ENCODE measurements around the gene BAG3. TPM values are rescaled to one million over a fixed set of nuclear protein-coding genes. Genes with fewer than 3 reads are reported as not detected.

The BAG3 gene
- total and polyA plus RNA-seq, 12 donors: 42.5 to 193 (median 145) TPM

DNA sequence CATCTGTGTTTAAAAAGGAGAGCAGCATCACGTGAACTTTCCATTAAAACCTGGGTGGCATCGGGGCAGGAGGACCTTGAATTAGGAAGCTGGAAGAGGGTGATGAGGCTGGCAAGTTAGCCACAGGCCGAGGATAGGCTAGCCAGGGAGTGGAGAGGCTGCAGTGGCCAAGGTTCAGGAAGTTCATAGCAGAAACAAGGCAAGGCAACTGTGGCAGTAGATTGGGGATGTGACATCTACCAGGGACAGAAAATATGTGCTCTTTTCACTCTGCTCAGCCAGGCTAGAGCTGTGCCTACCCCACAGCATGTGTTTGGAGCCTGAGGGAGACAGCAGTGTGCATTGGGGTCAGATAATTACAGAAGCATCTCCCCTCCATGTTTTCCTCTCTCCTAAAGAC lies 72.4 kb downstream of the BAG3 start:
- DNase-seq: no peak
- no peak overlapping the region for H3K27ac ChIP-seq
- H3K27me3 ChIP-seq: no peaks in the 10 kb centered on the region
- H3K36me3 ChIP-seq: no peaks in the 10 kb centered on the region
- H3K9me3 ChIP-seq: no peaks in the 10 kb centered on the region
- 82 to 90% methylated on average over 3 of the region's 3 CpGs for WGBS, 2 donors
- intact Hi-C loops (cut with DNase I): loop anchor here in 2 of 10 donors (2.0 to 10.0 kb wide), 2 partner anchors 37 to 109 kb away; no protein-coding TSS in a partner anchor
- peaks cover 3 to 37% (median 28%) of the 10 kb centered on the region in 9 donors for H3K4me1 ChIP-seq
- H3K4me3 ChIP-seq: no peak overlapping the region
- ATAC-seq: no peak
- TF ChIP-seq, protein P1, sequence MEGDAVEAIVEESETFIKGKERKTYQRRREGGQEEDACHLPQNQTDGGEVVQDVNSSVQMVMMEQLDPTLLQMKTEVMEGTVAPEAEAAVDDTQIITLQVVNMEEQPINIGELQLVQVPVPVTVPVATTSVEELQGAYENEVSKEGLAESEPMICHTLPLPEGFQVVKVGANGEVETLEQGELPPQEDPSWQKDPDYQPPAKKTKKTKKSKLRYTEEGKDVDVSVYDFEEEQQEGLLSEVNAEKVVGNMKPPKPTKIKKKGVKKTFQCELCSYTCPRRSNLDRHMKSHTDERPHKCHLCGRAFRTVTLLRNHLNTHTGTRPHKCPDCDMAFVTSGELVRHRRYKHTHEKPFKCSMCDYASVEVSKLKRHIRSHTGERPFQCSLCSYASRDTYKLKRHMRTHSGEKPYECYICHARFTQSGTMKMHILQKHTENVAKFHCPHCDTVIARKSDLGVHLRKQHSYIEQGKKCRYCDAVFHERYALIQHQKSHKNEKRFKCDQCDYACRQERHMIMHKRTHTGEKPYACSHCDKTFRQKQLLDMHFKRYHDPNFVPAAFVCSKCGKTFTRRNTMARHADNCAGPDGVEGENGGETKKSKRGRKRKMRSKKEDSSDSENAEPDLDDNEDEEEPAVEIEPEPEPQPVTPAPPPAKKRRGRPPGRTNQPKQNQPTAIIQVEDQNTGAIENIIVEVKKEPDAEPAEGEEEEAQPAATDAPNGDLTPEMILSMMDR (IDR thresholded peaks at IDR 0.05): no peak

DNA sequence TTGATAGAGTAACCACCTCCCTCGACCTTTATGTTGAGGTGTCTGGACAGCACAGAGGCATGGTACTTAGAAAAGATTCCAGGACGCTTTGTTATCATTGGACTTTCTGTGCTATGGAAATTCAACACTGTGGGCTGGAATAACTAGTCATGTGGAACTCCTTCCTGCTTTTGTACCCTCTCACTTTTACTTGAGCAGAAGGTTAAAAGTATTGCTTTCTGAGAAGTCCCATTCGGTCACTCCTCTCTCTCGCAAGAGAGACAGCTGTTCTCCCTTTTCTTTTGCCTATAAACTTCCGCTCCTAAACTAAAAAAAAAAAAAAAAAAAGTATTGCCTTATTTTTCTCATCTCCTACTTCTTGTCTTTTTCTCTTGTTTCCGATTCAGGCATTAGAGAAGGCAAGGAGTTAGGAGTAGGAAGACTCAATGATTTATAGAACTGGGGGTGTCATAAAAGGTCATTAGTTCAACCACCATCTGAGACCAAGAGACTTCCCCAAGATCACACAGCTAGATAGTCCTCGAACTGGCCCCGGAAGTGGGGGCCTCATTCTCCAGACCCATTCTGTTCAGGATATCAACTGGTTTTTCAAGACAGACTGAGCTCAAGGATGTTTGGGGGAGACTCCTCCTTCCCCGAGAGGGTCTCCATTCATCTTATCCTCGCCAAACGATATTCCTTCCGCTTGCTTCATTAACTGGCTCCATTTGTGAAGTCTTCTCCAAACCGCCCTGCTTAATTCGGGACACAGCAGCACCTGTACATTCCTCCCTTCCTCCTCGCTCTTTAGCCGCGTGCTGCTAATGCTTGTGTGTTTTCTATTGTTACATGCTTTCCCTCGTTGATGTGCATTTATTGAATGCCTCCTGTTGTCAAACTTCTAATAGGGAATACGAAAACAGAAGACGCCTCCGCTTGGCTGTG lies 73.7 kb downstream of the BAG3 start:
- Histone ChIP-seq H3K27ac (peak overlapping the region; percentile 66 to 98 (median 96)), H3K36me3 (no peaks in the 10 kb centered on the region), H3K9me3 (no peaks in the 10 kb centered on the region), H3K4me3 (peak overlapping the region; percentile 33 to 95 (median 82)), H3K4me1 (peaks cover 3 to 37% (median 28%) of the 10 kb centered on the region in 9 donors), H3K27me3 (no peaks in the 10 kb centered on the region)
- intact Hi-C loops (cut with DNase I): loop anchor here in 6 of 10 donors (2.0 to 10.0 kb wide), 6 partner anchors 38 to 147 kb away; partner anchors contain the start of genes MCMBP (in 1 of the 6) and TIAL1 (in 1 of the 6)
- ATAC-seq: peak in 5 of 8 donors; percentile 0 to 12 (median 1)
- peak in 1 of 2 donors; percentile 8 for DNase-seq
- WGBS, 2 donors: 24 to 26% methylated on average over 21 of the region's 21 CpGs
- TF ChIP-seq, protein P1 (IDR thresholded peaks at IDR 0.05): no peak

DNA sequence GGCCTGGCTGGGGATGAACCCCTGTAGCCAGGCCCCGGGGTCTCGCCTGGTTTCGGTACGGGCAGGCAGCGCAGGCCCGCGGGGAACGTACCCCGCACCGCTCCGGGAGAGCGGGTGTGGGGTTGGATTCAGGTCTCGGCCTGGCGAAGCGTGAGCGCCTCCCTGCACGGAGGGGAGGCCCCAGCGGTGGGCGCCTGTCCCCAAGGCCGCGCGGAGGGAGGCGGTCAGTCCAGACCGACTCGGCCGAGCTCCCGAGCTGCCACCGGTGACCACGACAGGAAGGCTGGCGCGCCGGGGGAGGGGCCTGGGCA lies 74.3 kb downstream of the BAG3 start:
- 0 to 1% methylated on average over 32 of the region's 32 CpGs for WGBS, 2 donors
- Histone ChIP-seq H3K36me3 (no peaks in the 10 kb centered on the region), H3K4me1 (peaks cover 3 to 37% (median 28%) of the 10 kb centered on the region in 9 donors), H3K27ac (peak overlapping the region; percentile 66 to 98 (median 96)), H3K9me3 (no peaks in the 10 kb centered on the region), H3K4me3 (peak overlapping the region; percentile 33 to 95 (median 82)), H3K27me3 (no peaks in the 10 kb centered on the region)
- ATAC-seq (no peak), DNase-seq (no peak)
- TF ChIP-seq, protein P1 (IDR thresholded peaks at IDR 0.05): no peak
- intact Hi-C loops (cut with DNase I): loop anchor here in 6 of 10 donors (2.0 to 10.0 kb wide), 6 partner anchors 38 to 147 kb away; partner anchors contain the start of genes MCMBP (in 1 of the 6) and TIAL1 (in 1 of the 6)

DNA sequence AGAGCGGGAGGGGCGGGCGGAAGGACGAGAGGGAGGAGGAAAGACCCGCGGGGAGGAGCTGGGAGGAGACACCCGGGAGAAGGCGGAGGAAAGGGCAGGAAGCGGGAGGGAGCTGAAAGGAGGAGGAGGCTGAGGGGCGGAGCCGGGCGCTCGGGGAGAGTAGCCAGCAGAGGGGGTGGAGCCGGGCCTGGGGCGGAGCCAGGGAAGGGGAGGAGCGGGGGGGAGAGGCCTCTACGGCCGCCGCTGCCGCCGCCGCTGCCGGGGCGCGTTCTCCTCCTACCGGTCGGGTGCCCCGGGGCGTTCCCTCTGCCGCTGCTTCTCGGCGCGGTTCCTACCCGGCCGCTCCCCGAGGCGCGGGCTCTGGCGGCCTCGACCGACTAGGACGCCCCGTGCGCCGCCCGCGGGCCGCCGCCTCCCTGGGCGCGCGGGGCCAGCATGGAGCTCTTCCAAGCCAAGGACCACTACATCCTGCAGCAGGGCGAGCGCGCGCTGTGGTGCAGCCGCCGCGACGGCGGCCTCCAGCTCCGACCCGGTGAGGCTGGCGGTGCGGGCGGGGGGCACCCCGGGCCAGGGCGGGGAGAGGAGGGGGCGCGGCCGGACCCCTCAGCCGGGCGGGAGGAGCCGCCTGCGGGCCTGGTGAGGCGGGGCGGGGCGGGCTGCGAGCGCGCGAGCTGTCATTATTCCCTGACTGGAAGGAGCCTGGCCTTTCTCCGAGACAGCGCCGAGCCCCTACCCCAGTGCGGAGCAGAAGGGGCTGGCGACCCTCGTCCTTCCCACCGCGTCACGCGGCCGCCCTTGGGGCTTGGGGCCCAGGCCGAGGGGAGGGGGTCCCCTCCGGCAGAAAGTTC lies 74.9 kb downstream of the BAG3 start, which contains the start of gene INPP5F:
INPP5F (plus strand) TSS at position 223 of the 848 bp plus-strand sequence; CDS start at position 436, 213 bp downstream.
- ATAC-seq (peak; percentile 98 to 100 (median 99)), DNase-seq (peak; percentile 99 to 100)
- H3K9me3 ChIP-seq: no peaks in the 10 kb centered on the region
- H3K27me3 ChIP-seq: no peaks in the 10 kb centered on the region
- TF ChIP-seq, protein P1 (IDR thresholded peaks at IDR 0.05): peak in 8 of 9 donors; percentile 25 to 65 (median 41)
- peak within 1 kb of the TSS; percentile 66 to 98 (median 96) for H3K27ac ChIP-seq
- WGBS, 2 donors: 1% methylated on average over 48 to 95 of the region's 95 CpGs
- H3K4me1 ChIP-seq: peaks cover 3 to 37% (median 28%) of the 10 kb centered on the region in 9 donors
- peak within 1 kb of the TSS; percentile 44 to 95 (median 82) for H3K4me3 ChIP-seq
- intact Hi-C loops (cut with DNase I): loop anchor here in 6 of 10 donors (1.0 to 10.0 kb wide), 7 partner anchors 39 to 146 kb away; partner anchors contain the start of genes MCMBP (in 1 of the 6) and TIAL1 (in 1 of the 6)
- H3K36me3 ChIP-seq: no peaks in the 10 kb centered on the region

All from heart right ventricle (tissue), 16 donors.